HCT116 (cell line): ENCODE data around the gene PHF21B. TPM values are rescaled to one million over a fixed set of nuclear protein-coding genes. Genes with fewer than 3 reads are reported as not detected.

Experiments used
- ATAC-seq: fragments of 200-7000 bp; cut with Tn5 transposase; 2 replicates; pipeline ENCODE4 v1.9.1; 2020; ENCODE audit warnings: mild to moderate bottlenecking, moderate library complexity
- BruUV-seq: library from RNA; stranded (reverse); fragments of 400-500 nt; replicated peaks from 2 replicates; lab custom pipeline; 2021; lab: Mats Ljungman, UMichigan
- CTCF ChIA-PET: fragments of 300-600 bp; sonication (Branson Sonifier 250); formaldehyde crosslinking; loops from one replicate; lab custom pipeline; 2021; ENCODE audit warnings: antibody characterized with exemption; lab: Charles Lee
- POLR2A ChIA-PET: fragments of 300-600, 350-600 bp; sonication (Branson Sonifier 250); formaldehyde crosslinking; loops from one replicate; lab custom pipeline; 2021; ENCODE audit warnings: antibody characterized with exemption; lab: Charles Lee
- RAD21 ChIA-PET, 2 experiments: fragments of 300-600 bp; sonication (Branson Sonifier 250); formaldehyde crosslinking; loops; one replicate each; lab custom pipeline; 2023; ENCODE audit warnings: low total read pairs in 2 of 2; ENCODE audit not compliant: uncharacterized antibody in 2 of 2, unreplicated experiment in 2 of 2, low non-redundant PET in 1 of 2; lab: Charles Lee
- DNase-seq: peaks from one replicate; pipeline ENCODE4 v3.0.0-alpha.2; 2010; ENCODE audit warnings: low read depth, low spot score
- H2AFZ ChIP-seq: fragments of 200-600 bp; shearing (Covaris generic), sonication (generic); 2 replicates; pipeline ENCODE4 v1.6.1; 2017; ENCODE audit warnings: low read depth, mixed run types, mixed read lengths, antibody characterized with exemption, low read length; ENCODE audit not compliant: poor library complexity, severe bottlenecking
- H3K27ac ChIP-seq: 2 replicates; pipeline ENCODE4 v1.5.1; 2012; ENCODE audit warnings: low read depth, low read length
- H3K27me3 ChIP-seq: fragments of 200-600 bp; sonication (generic); 2 replicates; pipeline ENCODE4 v1.6.1; 2016; ENCODE audit warnings: mixed run types, low read length, mixed read lengths; ENCODE audit not compliant: insufficient read depth
- H3K36me3 ChIP-seq, 2 experiments: fragments of 200-500 bp in 1 of 2; fragments of 200-600 bp in 1 of 2; sonication (Bioruptor generic) in 1 of 2; sonication (generic) in 1 of 2; 2 replicates each; pipeline versions ENCODE4 v1.5.1 to v1.6.1; 2014 to 2016; ENCODE audit warnings: low read length in 2 of 2, inconsistent platforms in 1 of 2, mixed read lengths in 1 of 2, mixed run types in 1 of 2; ENCODE audit not compliant: insufficient read depth in 2 of 2, control insufficient read depth in 1 of 2
- H3K4me1 ChIP-seq, 2 experiments: fragments of 200-600 bp in 1 of 2; sonication (generic) in 1 of 2; 2 replicates each; pipeline versions ENCODE4 v1.5.1 to v1.6.1; 2012 to 2017; ENCODE audit warnings: low read length in 2 of 2, inconsistent platforms in 1 of 2, mild to moderate bottlenecking in 1 of 2, mixed read lengths in 1 of 2, mixed run types in 1 of 2, moderate library complexity in 1 of 2; ENCODE audit not compliant: insufficient read depth in 2 of 2, control insufficient read depth in 1 of 2
- H3K4me2 ChIP-seq: fragments of 200-600 bp; sonication (generic); 2 replicates; pipeline ENCODE4 v1.6.1; 2017; ENCODE audit warnings: mixed run types, low read length, mixed read lengths
- H3K4me3 ChIP-seq, 2 experiments: fragments of 200-600 bp in 1 of 2; sonication (generic) in 1 of 2; replicated peaks in 1 of 2; 2 replicates each; pipeline ENCODE4 v1.5.1; 2011 to 2016; ENCODE audit warnings: low read length in 2 of 2, control low read depth in 1 of 2, low read depth in 1 of 2, mild to moderate bottlenecking in 1 of 2, mixed read lengths in 1 of 2, mixed run types in 1 of 2
- H3K79me2 ChIP-seq: fragments of 200-600 bp; sonication (generic); 2 replicates; pipeline ENCODE4 v1.6.1; 2017; ENCODE audit warnings: mild to moderate bottlenecking, mixed run types, low read length, moderate library complexity, mixed read lengths; ENCODE audit not compliant: insufficient read depth
- H3K9ac ChIP-seq: fragments of 200-600 bp; sonication (generic); 2 replicates; pipeline ENCODE4 v1.6.1; 2016; ENCODE audit warnings: low read length, mixed read lengths
- H3K9me2 ChIP-seq: fragments of 200-600 bp; sonication (generic), shearing (Covaris generic); 2 replicates; pipeline ENCODE4 v1.6.1; 2017; ENCODE audit warnings: mixed run types, mild to moderate bottlenecking, moderate library complexity; ENCODE audit not compliant: insufficient read depth
- H3K9me3 ChIP-seq, 2 experiments: fragments of 200-500 bp in 1 of 2; fragments of 200-600 bp in 1 of 2; sonication (Bioruptor generic) in 1 of 2; sonication (generic) in 1 of 2; 2 replicates each; pipeline ENCODE4 v1.6.1; 2014 to 2017; ENCODE audit warnings: low read length in 2 of 2, mixed read lengths in 2 of 2, inconsistent platforms in 1 of 2, low read depth in 1 of 2, mild to moderate bottlenecking in 1 of 2, mixed run types in 1 of 2, moderate library complexity in 1 of 2; ENCODE audit not compliant: control insufficient read depth in 1 of 2, insufficient read depth in 1 of 2
- H4K20me1 ChIP-seq: fragments of 200-600 bp; sonication (generic), shearing (Covaris generic); 2 replicates; pipeline ENCODE4 v1.6.1; 2017; ENCODE audit warnings: mixed run types, mild to moderate bottlenecking, moderate library complexity; ENCODE audit not compliant: insufficient read depth
- CBX3 ChIP-seq: IDR thresholded peaks from 2 replicates; pipeline ENCODE4 v1.6.1; 2012; ENCODE audit warnings: low read depth
- CEBPB ChIP-seq: IDR thresholded peaks from 2 replicates; pipeline ENCODE4 v1.6.1; 2012; ENCODE audit warnings: low read depth
- EGR1 ChIP-seq: IDR thresholded peaks from 2 replicates; pipeline ENCODE4 v1.6.1; 2012; ENCODE audit warnings: low read depth
- ELF1 ChIP-seq: IDR thresholded peaks from 2 replicates; pipeline ENCODE4 v1.6.1; 2012; ENCODE audit warnings: low read depth, borderline replicate concordance
- EZH2 ChIP-seq: fragments of 200-600 bp; sonication (generic); IDR thresholded peaks from 2 replicates; pipeline ENCODE4 v1.6.1; 2017; ENCODE audit warnings: antibody characterized with exemption, mixed run types
- EZH2phosphoT487 ChIP-seq: fragments of 200-600 bp; IDR thresholded peaks from 2 replicates; pipeline ENCODE4 v1.6.1; 2018; ENCODE audit warnings: antibody characterized with exemption, borderline replicate concordance
- FOSL1 ChIP-seq: IDR thresholded peaks from 2 replicates; pipeline ENCODE4 v1.6.1; 2012; ENCODE audit warnings: low read depth
- JUND ChIP-seq: IDR thresholded peaks from 2 replicates; pipeline ENCODE4 v1.6.1; 2012
- SIN3A ChIP-seq: IDR thresholded peaks from 2 replicates; pipeline ENCODE4 v1.6.1; 2012; ENCODE audit warnings: low read depth
- SRF ChIP-seq: IDR thresholded peaks from 2 replicates; pipeline ENCODE4 v1.6.1; 2012; ENCODE audit warnings: low read depth
- TCF7L2 ChIP-seq: IDR thresholded peaks from 2 replicates; pipeline ENCODE4 v1.7.0; 2011; ENCODE audit warnings: borderline replicate concordance, inconsistent platforms; ENCODE audit not compliant: insufficient read depth, insufficient read length; ENCODE audit errors: extremely low read depth
- YY1 ChIP-seq: IDR thresholded peaks from 2 replicates; pipeline ENCODE4 v1.6.1; 2011; ENCODE audit warnings: low read length, low read depth, moderate library complexity, mild to moderate bottlenecking; ENCODE audit not compliant: insufficient replicate concordance; ENCODE audit errors: extremely low read depth
- ZFX ChIP-seq: fragments of 450-650 bp; IDR thresholded peaks from 2 replicates; pipeline ENCODE4 v1.6.1; 2017
- intact Hi-C: fragments of 100-400 bp; cut with micrococcal nuclease; formaldehyde crosslinking; loops from 2 replicates; pipeline ENCODE4 v1.10.0; 2022
- total RNA-seq: library from RNA; stranded (reverse); gene quantifications from one replicate; pipeline ENCODE4 v1.2.1, GENCODE V29; 2021; ENCODE audit not compliant: unreplicated experiment
- TF ChIP-seq, protein P1 (sequence below): IDR thresholded peaks from 2 replicates; pipeline ENCODE4 v1.6.1; 2012; ENCODE audit warnings: low read depth
- TF ChIP-seq, protein P2 (sequence below), 3 experiments: fragments of 200-600 bp in 1 of 3; sonication (generic) in 1 of 3; IDR thresholded peaks in 2 of 3; conservative IDR thresholded peaks in 1 of 3; 2 replicates each; pipeline ENCODE4 v1.5.1; 2012 to 2017; ENCODE audit warnings: low read depth in 2 of 3, low read length in 2 of 3, antibody characterized with exemption in 1 of 3, borderline replicate concordance in 1 of 3, control low read depth in 1 of 3, mild to moderate bottlenecking in 1 of 3, mixed read lengths in 1 of 3, mixed run types in 1 of 3, moderate library complexity in 1 of 3; ENCODE audit not compliant: insufficient read depth in 1 of 3
- TF ChIP-seq, protein P3 (sequence below): IDR thresholded peaks from 2 replicates; pipeline ENCODE4 v1.6.1; 2012

The PHF21B gene
- total RNA-seq, 1 experiment from 2014 or later, result not detected

DNA sequence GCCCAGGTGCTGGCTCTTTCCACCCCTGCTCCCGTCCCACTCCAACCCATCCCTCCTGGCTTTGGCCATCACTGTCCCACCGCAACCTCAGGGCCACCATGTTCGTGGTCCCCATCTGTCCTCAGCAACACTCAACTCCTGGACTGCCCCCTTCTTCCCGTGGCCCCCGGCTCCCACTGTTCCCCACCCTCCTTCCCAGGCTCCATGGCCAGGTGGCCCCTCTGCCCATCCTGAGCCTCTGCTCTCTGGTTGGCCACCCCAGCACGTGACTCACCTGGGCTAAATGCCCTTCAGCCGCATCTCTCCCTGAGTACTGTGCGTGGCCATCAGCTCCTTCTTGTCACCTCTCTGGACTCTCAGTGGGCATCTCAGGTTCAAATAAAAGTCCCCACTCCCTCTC, 41.6 kb upstream of the PHF21B start (continued):
- TF ChIP-seq, protein P1, sequence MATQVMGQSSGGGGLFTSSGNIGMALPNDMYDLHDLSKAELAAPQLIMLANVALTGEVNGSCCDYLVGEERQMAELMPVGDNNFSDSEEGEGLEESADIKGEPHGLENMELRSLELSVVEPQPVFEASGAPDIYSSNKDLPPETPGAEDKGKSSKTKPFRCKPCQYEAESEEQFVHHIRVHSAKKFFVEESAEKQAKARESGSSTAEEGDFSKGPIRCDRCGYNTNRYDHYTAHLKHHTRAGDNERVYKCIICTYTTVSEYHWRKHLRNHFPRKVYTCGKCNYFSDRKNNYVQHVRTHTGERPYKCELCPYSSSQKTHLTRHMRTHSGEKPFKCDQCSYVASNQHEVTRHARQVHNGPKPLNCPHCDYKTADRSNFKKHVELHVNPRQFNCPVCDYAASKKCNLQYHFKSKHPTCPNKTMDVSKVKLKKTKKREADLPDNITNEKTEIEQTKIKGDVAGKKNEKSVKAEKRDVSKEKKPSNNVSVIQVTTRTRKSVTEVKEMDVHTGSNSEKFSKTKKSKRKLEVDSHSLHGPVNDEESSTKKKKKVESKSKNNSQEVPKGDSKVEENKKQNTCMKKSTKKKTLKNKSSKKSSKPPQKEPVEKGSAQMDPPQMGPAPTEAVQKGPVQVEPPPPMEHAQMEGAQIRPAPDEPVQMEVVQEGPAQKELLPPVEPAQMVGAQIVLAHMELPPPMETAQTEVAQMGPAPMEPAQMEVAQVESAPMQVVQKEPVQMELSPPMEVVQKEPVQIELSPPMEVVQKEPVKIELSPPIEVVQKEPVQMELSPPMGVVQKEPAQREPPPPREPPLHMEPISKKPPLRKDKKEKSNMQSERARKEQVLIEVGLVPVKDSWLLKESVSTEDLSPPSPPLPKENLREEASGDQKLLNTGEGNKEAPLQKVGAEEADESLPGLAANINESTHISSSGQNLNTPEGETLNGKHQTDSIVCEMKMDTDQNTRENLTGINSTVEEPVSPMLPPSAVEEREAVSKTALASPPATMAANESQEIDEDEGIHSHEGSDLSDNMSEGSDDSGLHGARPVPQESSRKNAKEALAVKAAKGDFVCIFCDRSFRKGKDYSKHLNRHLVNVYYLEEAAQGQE, result no peak
- no peak for TF ChIP-seq CEBPB
- TF ChIP-seq SRF, result no peak
- TF ChIP-seq TCF7L2, result no peak
- TF ChIP-seq, protein P2, sequence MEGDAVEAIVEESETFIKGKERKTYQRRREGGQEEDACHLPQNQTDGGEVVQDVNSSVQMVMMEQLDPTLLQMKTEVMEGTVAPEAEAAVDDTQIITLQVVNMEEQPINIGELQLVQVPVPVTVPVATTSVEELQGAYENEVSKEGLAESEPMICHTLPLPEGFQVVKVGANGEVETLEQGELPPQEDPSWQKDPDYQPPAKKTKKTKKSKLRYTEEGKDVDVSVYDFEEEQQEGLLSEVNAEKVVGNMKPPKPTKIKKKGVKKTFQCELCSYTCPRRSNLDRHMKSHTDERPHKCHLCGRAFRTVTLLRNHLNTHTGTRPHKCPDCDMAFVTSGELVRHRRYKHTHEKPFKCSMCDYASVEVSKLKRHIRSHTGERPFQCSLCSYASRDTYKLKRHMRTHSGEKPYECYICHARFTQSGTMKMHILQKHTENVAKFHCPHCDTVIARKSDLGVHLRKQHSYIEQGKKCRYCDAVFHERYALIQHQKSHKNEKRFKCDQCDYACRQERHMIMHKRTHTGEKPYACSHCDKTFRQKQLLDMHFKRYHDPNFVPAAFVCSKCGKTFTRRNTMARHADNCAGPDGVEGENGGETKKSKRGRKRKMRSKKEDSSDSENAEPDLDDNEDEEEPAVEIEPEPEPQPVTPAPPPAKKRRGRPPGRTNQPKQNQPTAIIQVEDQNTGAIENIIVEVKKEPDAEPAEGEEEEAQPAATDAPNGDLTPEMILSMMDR (IDR thresholded peaks at IDR 0.05 in 2 of 3, conservative IDR thresholded peaks at IDR 0.05 in 1 of 3; ENCODE audit: borderline replicate concordance in 1 of 3, insufficient read depth in 1 of 3, low read depth in 2 of 3, low read length in 2 of 3), result no peak
- TF ChIP-seq EZH2, result no peak
- no peak for TF ChIP-seq FOSL1
- no peak for TF ChIP-seq EGR1
- TF ChIP-seq, all 23 proteins: peak for 0

DNA sequence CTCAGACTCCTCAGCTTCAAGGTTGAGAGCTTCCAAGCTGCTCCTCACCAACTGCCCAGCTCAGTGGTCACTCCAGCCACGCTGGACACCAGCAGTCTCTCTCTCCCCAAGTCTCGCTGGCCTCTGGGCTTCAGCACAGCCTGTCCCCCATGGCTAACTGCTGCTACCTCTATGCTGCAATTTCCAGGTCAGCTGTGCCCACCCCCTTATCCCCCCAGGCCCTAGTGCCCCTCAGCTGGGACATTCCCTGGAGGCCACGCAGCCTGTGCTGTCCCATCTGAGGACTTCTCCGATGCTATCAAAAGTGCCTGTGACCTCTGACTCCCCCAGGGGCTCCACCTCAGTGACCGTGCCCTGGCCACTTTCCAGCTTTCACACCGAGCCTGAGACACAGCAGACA, 37.5 kb upstream of the PHF21B start:
- no peaks in the 10 kb centered on the region for H3K9me2 ChIP-seq
- no peak overlapping the region for H2AFZ ChIP-seq
- ChIA-PET CTCF (no interaction called here), RAD21 (no interaction called here), POLR2A (no interaction called here)
- no peaks in the 10 kb centered on the region for H3K79me2 ChIP-seq
- no peaks in the 10 kb centered on the region for H4K20me1 ChIP-seq
- H3K36me3 ChIP-seq, result no peaks in the 10 kb centered on the region
- intact Hi-C loops, result no loop called here
- peaks cover 61% of the 10 kb centered on the region for H3K27me3 ChIP-seq
- DNase-seq (no peak), ATAC-seq (no peak)
- no peaks in the 10 kb centered on the region for H3K4me1 ChIP-seq
- H3K9me3 ChIP-seq, result no peaks in the 10 kb centered on the region
- no peak overlapping the region for H3K9ac ChIP-seq
- no peak overlapping the region for H3K4me2 ChIP-seq
- no TSS peak for BruUV-seq
- no peak overlapping the region for H3K27ac ChIP-seq
- H3K4me3 ChIP-seq, result no peak overlapping the region
- TF ChIP-seq YY1 (no peak), EZH2 (no peak), TCF7L2 (no peak), CEBPB (no peak), SIN3A (no peak), CBX3 (no peak), JUND (no peak), FOSL1 (no peak), EZH2phosphoT487 (no peak), ELF1 (no peak), ZFX (no peak)
- TF ChIP-seq, protein P3, sequence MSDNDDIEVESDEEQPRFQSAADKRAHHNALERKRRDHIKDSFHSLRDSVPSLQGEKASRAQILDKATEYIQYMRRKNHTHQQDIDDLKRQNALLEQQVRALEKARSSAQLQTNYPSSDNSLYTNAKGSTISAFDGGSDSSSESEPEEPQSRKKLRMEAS, result no peak
- TF ChIP-seq, protein P1, result no peak
